ENCODE results near the gene PATZ1.

The PATZ1 gene

GRCh38 chr22:31284281-31285155 lies 61.6 kb downstream of the PATZ1 start:
- H3K4me3 ChIP-seq (ENCODE audit: low read length) = no peak overlapping the region
- no peaks in the 10 kb centered on the region for H3K27me3 ChIP-seq (ENCODE audit: control insufficient read depth, insufficient read depth, low read length)
- H3K9me3 ChIP-seq (ENCODE audit: control insufficient read depth, low read length) = no peaks in the 10 kb centered on the region
- H3K4me1 ChIP-seq (ENCODE audit: control insufficient read depth, insufficient read depth, low read length) = peaks cover 33% of the 10 kb centered on the region
- H3K9ac ChIP-seq (ENCODE audit: low read length) = peak overlapping the region; percentile 30
- peaks cover 27% of the 10 kb centered on the region for H3K36me3 ChIP-seq (ENCODE audit: control insufficient read depth, insufficient read depth, low read length)

- Histone ChIP-seq H3K9me3 (ENCODE audit: control insufficient read depth, low read length) (no peaks in the 10 kb centered on the region), H3K36me3 (ENCODE audit: control insufficient read depth, insufficient read depth, low read length) (peaks cover 27% of the 10 kb centered on the region), H3K27me3 (ENCODE audit: control insufficient read depth, insufficient read depth, low read length) (no peaks in the 10 kb centered on the region), H3K4me1 (ENCODE audit: control insufficient read depth, insufficient read depth, low read length) (peaks cover 33% of the 10 kb centered on the region), H3K9ac (ENCODE audit: low read length) (no peak overlapping the region), H3K4me3 (ENCODE audit: low read length) (no peak overlapping the region)
These were observed 63.2 kb downstream of the PATZ1 start for GRCh38 chr22:31282748-31283468.

- peaks cover 34% of the 10 kb centered on the region for H3K4me1 ChIP-seq (ENCODE audit: control insufficient read depth, insufficient read depth, low read length)
- no peak overlapping the region for H3K4me3 ChIP-seq (ENCODE audit: low read length)
- no peaks in the 10 kb centered on the region for H3K9me3 ChIP-seq (ENCODE audit: control insufficient read depth, low read length)
- no peak overlapping the region for H3K9ac ChIP-seq (ENCODE audit: low read length)
- peaks cover 27% of the 10 kb centered on the region for H3K36me3 ChIP-seq (ENCODE audit: control insufficient read depth, insufficient read depth, low read length)
- H3K27me3 ChIP-seq (ENCODE audit: control insufficient read depth, insufficient read depth, low read length) = no peaks in the 10 kb centered on the region
These were observed 64.4 kb downstream of the PATZ1 start for GRCh38 chr22:31281733-31282132.

GRCh38 chr22:31279821-31280505 lies 66.2 kb downstream of the PATZ1 start:
- Histone ChIP-seq H3K27me3 (ENCODE audit: control insufficient read depth, insufficient read depth, low read length) (no peaks in the 10 kb centered on the region), H3K9me3 (ENCODE audit: control insufficient read depth, low read length) (no peaks in the 10 kb centered on the region), H3K4me3 (ENCODE audit: low read length) (no peak overlapping the region), H3K36me3 (ENCODE audit: control insufficient read depth, insufficient read depth, low read length) (peaks cover 31% of the 10 kb centered on the region), H3K9ac (ENCODE audit: low read length) (no peak overlapping the region), H3K4me1 (ENCODE audit: control insufficient read depth, insufficient read depth, low read length) (peaks cover 30% of the 10 kb centered on the region)

GRCh38 chr22:31279327-31279669 lies 66.8 kb downstream of the PATZ1 start:
- H3K27me3 ChIP-seq (ENCODE audit: control insufficient read depth, insufficient read depth, low read length) = no peaks in the 10 kb centered on the region
- peaks cover 32% of the 10 kb centered on the region for H3K36me3 ChIP-seq (ENCODE audit: control insufficient read depth, insufficient read depth, low read length)
- H3K9ac ChIP-seq (ENCODE audit: low read length) = no peak overlapping the region
- H3K4me3 ChIP-seq (ENCODE audit: low read length) = no peak overlapping the region
- H3K9me3 ChIP-seq (ENCODE audit: control insufficient read depth, low read length) = no peaks in the 10 kb centered on the region
- H3K4me1 ChIP-seq (ENCODE audit: control insufficient read depth, insufficient read depth, low read length) = peaks cover 24% of the 10 kb centered on the region

GRCh38 chr22:31278626-31279326 lies 67.4 kb downstream of the PATZ1 start:
- Histone ChIP-seq H3K9ac (ENCODE audit: low read length) (no peak overlapping the region), H3K36me3 (ENCODE audit: control insufficient read depth, insufficient read depth, low read length) (peaks cover 32% of the 10 kb centered on the region), H3K4me3 (ENCODE audit: low read length) (no peak overlapping the region), H3K9me3 (ENCODE audit: control insufficient read depth, low read length) (no peaks in the 10 kb centered on the region), H3K4me1 (ENCODE audit: control insufficient read depth, insufficient read depth, low read length) (peaks cover 24% of the 10 kb centered on the region), H3K27me3 (ENCODE audit: control insufficient read depth, insufficient read depth, low read length) (no peaks in the 10 kb centered on the region)

- peaks cover 35% of the 10 kb centered on the region for H3K36me3 ChIP-seq (ENCODE audit: control insufficient read depth, insufficient read depth, low read length)
- no peak overlapping the region for H3K9ac ChIP-seq (ENCODE audit: low read length)
- no peaks in the 10 kb centered on the region for H3K9me3 ChIP-seq (ENCODE audit: control insufficient read depth, low read length)
- H3K4me1 ChIP-seq (ENCODE audit: control insufficient read depth, insufficient read depth, low read length) = peaks cover 24% of the 10 kb centered on the region
- H3K27me3 ChIP-seq (ENCODE audit: control insufficient read depth, insufficient read depth, low read length) = no peaks in the 10 kb centered on the region
- H3K4me3 ChIP-seq (ENCODE audit: low read length) = no peak overlapping the region
These were observed 68.0 kb downstream of the PATZ1 start for GRCh38 chr22:31278151-31278621.

GRCh38 chr22:31277741-31278140 lies 68.4 kb downstream of the PATZ1 start:
- no peak overlapping the region for H3K4me3 ChIP-seq (ENCODE audit: low read length)
- H3K9me3 ChIP-seq (ENCODE audit: control insufficient read depth, low read length) = no peaks in the 10 kb centered on the region
- peaks cover 39% of the 10 kb centered on the region for H3K36me3 ChIP-seq (ENCODE audit: control insufficient read depth, insufficient read depth, low read length)
- H3K4me1 ChIP-seq (ENCODE audit: control insufficient read depth, insufficient read depth, low read length) = peaks cover 24% of the 10 kb centered on the region
- H3K9ac ChIP-seq (ENCODE audit: low read length) = no peak overlapping the region
- H3K27me3 ChIP-seq (ENCODE audit: control insufficient read depth, insufficient read depth, low read length) = no peaks in the 10 kb centered on the region

- peaks cover 24% of the 10 kb centered on the region for H3K4me1 ChIP-seq (ENCODE audit: control insufficient read depth, insufficient read depth, low read length)
- no peaks in the 10 kb centered on the region for H3K27me3 ChIP-seq (ENCODE audit: control insufficient read depth, insufficient read depth, low read length)
- H3K9me3 ChIP-seq (ENCODE audit: control insufficient read depth, low read length) = no peaks in the 10 kb centered on the region
- H3K4me3 ChIP-seq (ENCODE audit: low read length) = no peak overlapping the region
- no peak overlapping the region for H3K9ac ChIP-seq (ENCODE audit: low read length)
- peaks cover 37% of the 10 kb centered on the region for H3K36me3 ChIP-seq (ENCODE audit: control insufficient read depth, insufficient read depth, low read length)
These were observed 69.5 kb downstream of the PATZ1 start for GRCh38 chr22:31276426-31277167.
